Measurements from ENCODE around the gene ZNF175. TPM values are rescaled to one million over a fixed set of nuclear protein-coding genes. Genes with fewer than 3 reads are reported as not detected.

Gene ZNF175
- total RNA-seq, 2 donors from 2014 or later = 6.6 to 15.6 TPM

DNA sequence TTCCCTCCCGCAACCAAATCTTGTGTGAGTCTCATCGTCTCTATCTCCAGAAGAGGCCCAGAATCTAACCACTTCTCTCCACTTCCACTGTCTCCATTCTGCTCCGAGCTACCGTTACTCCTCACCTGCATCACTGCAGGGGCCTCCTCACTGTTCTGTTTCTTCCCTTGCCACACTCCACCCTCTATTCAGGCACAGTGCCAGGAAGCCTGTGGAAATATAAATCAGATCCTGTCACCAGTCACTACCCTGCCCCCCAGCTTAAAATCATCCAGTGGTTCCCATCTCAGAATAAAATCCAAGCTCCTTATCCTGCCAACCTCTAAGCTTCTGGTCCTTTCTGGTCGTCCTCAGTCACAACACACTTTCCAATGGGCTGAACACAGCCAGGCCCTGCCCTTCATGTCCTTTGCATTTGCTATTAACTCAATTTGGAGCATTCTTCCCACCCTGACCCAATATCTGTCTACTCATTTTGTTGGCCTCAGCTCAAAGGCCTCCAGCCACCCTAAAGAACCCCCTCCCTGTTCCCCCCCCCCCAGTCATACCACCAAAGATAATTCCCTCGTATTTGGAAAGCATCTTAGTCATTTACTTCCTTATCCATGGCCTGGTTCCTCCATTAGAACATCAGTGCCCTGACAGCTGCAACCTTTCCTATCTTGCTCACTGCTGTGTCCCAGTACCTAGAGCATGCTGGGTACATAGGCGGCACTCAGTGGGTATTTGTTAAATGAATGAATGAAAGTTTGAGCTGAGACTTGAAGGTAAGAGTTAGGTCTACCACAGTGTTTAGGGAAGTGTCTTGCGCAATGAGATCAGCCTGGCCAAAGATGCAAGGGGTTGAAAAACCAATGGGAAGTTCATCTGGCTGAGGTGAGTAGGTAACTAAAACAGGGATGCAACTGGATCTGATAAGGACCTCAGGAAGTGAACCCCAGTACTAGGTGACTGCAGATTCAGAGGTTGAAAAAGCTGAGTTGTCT lies 24.4 kb downstream of the ZNF175 start:
- DNase-seq (ENCODE audit: low spot score) = no peak
- peaks cover 3% of the 10 kb centered on the region for H3K27me3 ChIP-seq (replicated peaks; ENCODE audit: insufficient read depth)
- TF ChIP-seq, protein P1, sequence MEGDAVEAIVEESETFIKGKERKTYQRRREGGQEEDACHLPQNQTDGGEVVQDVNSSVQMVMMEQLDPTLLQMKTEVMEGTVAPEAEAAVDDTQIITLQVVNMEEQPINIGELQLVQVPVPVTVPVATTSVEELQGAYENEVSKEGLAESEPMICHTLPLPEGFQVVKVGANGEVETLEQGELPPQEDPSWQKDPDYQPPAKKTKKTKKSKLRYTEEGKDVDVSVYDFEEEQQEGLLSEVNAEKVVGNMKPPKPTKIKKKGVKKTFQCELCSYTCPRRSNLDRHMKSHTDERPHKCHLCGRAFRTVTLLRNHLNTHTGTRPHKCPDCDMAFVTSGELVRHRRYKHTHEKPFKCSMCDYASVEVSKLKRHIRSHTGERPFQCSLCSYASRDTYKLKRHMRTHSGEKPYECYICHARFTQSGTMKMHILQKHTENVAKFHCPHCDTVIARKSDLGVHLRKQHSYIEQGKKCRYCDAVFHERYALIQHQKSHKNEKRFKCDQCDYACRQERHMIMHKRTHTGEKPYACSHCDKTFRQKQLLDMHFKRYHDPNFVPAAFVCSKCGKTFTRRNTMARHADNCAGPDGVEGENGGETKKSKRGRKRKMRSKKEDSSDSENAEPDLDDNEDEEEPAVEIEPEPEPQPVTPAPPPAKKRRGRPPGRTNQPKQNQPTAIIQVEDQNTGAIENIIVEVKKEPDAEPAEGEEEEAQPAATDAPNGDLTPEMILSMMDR (IDR thresholded peaks at IDR 0.05) = no peak
- H3K4me3 ChIP-seq = no peak overlapping the region
- H3K9me3 ChIP-seq = no peaks in the 10 kb centered on the region
- no peak overlapping the region for H3K27ac ChIP-seq
- no peak for ATAC-seq (ENCODE audit: insufficient number of reproducible peaks, low FRiP score, low read depth)
- no peaks in the 10 kb centered on the region for H3K36me3 ChIP-seq
- H3K4me1 ChIP-seq (ENCODE audit: control insufficient read depth in 1 of 2, low read depth in 2 of 2) = peaks cover 7 to 16% of the 10 kb centered on the region in 2 donors

DNA sequence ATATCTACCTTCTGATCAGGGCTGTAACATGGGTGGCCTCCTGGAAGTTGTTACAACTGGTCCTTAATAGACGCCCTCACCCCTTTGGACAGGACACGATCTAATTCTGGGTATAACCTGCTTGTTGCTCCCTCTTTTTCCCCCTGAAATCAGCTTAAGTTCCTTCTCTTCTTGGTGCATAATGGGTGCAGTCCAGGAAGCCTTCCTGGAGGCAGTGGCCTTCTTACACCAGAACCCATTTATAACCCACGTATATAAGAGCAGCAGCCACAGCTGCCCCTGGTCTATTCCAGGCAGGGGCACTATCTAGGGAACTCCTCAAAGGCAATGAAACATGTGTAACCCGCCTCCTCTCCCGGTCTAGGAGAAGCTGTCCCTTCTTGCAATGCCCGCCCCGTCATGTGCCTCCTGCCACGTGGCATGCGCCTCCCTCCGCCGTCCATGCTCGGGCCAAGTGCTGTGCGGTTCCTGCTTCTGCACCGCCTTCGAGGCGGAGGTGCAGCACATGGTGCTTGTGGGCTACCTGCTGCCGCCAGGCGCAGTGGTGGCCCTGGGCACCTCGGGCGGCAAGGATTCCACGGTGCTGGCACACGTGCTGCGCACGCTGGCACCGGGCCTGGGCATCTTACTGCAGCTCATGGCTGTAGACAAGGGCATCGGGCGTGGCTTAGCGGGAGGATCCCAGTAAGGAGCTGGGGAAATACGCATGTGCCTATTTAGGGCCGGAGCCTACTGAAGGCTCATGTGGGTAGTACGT lies 27.3 kb downstream of the ZNF175 start:
- no peaks in the 10 kb centered on the region for H3K36me3 ChIP-seq
- H3K4me1 ChIP-seq (ENCODE audit: control insufficient read depth in 1 of 2, low read depth in 2 of 2) = peaks cover 4 to 12% of the 10 kb centered on the region in 2 donors
- H3K27me3 ChIP-seq (replicated peaks; ENCODE audit: insufficient read depth) = peaks cover 8% of the 10 kb centered on the region
- DNase-seq (ENCODE audit: low spot score) (no peak), ATAC-seq (ENCODE audit: insufficient number of reproducible peaks, low FRiP score, low read depth) (no peak)
- H3K27ac ChIP-seq = no peak overlapping the region
- TF ChIP-seq, protein P1 (IDR thresholded peaks at IDR 0.05) = no peak
- H3K9me3 ChIP-seq = no peaks in the 10 kb centered on the region
- no peak overlapping the region for H3K4me3 ChIP-seq

DNA sequence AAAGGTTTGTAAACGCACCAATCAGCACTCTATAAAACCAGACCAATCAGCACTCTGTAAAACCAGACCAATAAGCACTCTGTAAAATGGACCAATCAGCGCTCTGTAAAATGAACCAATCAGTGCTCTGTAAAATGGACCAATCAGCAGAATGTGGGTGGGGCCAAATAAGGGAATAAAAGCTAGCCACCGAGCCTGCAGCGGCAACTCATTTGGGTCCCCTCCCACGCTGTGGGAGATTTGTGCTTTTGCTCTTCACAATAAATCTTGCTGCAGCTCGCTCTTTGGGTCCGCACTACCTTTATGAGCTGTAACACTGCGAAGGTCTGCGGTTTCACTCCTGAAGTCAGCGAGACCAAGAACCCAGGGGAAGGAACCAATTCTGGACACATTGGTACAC lies 28.0 kb downstream of the ZNF175 start:
- ATAC-seq (ENCODE audit: insufficient number of reproducible peaks, low FRiP score, low read depth) = no peak
- Histone ChIP-seq H3K4me3 (no peak overlapping the region), H3K9me3 (no peaks in the 10 kb centered on the region), H3K27ac (no peak overlapping the region), H3K4me1 (ENCODE audit: control insufficient read depth in 1 of 2, low read depth in 2 of 2) (peaks cover 0 to 6% of the 10 kb centered on the region in 2 donors), H3K36me3 (no peaks in the 10 kb centered on the region), H3K27me3 (replicated peaks; ENCODE audit: insufficient read depth) (peaks cover 8% of the 10 kb centered on the region)
- no peak for DNase-seq (ENCODE audit: low spot score)
- TF ChIP-seq, protein P1 (IDR thresholded peaks at IDR 0.05) = no peak

DNA sequence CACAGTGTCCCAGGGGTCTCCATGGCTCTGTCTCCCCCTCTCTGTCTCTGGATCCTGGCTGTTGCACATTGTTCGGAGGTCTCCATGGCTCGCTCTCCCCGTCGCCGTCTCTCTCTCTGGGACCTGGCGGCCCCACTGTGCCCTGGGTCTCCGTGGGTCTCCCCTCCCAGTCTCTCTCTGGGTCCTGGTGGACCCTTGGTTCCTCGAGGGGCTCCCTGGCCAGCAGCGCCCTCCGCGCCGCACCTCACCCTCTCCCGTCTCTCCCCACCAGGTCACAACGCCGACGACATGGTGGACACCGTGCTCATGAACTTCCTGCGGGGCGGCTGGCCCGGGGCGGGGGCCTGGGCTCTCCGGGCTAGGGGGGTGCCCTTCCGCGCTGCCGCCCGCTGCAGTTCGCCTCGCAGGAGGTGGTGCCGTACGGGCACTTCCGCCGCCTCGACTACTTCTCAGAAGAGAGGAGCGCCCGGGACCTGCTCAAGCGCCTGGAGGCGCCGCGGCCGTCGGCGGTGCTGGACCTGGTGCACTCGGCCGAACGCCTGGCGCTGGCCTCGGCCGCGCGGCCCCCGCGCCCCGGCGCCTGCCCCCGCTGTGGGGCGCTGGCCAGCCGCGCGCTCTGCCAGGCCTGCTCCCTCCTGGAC lies 30.0 kb downstream of the ZNF175 start:
- Histone ChIP-seq H3K27ac (no peak overlapping the region), H3K27me3 (replicated peaks; ENCODE audit: insufficient read depth) (peaks cover 8% of the 10 kb centered on the region), H3K36me3 (no peaks in the 10 kb centered on the region), H3K4me1 (ENCODE audit: control insufficient read depth in 1 of 2, low read depth in 2 of 2) (no peaks in the 10 kb centered on the region), H3K4me3 (no peak overlapping the region), H3K9me3 (no peaks in the 10 kb centered on the region)
- ATAC-seq (ENCODE audit: insufficient number of reproducible peaks, low FRiP score, low read depth) (no peak), DNase-seq (ENCODE audit: low spot score) (no peak)
- TF ChIP-seq, protein P1 (IDR thresholded peaks at IDR 0.05) = no peak
